Mesothelial cell of epicardium (in vitro differentiated cells): Measurements from ENCODE around the gene PBX4. TPM values are rescaled to one million over a fixed set of nuclear protein-coding genes. Genes with fewer than 3 reads are reported as not detected.

Experiments used
- DNase-seq, 2 experiments: peaks; one replicate each; pipeline ENCODE4 v3.0.0; 2021; ENCODE audit warnings: low spot score in 2 of 2; ENCODE audit not compliant: unreplicated experiment in 2 of 2
- H3K27ac Mint-ChIP-seq: 2 replicates; pipeline ENCODE4 v1.8.0; 2021; ENCODE audit warnings: mixed read lengths
- H3K27me3 Mint-ChIP-seq: 2 replicates; pipeline ENCODE4 v1.8.0; 2021; ENCODE audit warnings: low read depth, mixed read lengths
- H3K36me3 Mint-ChIP-seq: 2 replicates; pipeline ENCODE4 v1.8.0; 2021; ENCODE audit warnings: mixed read lengths
- H3K4me1 Mint-ChIP-seq: 2 replicates; pipeline ENCODE4 v1.8.0; 2021; ENCODE audit warnings: mixed read lengths
- H3K4me3 Mint-ChIP-seq: 2 replicates; pipeline ENCODE4 v1.8.0; 2021; ENCODE audit warnings: mild to moderate bottlenecking, moderate library complexity, mixed read lengths
- H3K9me3 Mint-ChIP-seq: 2 replicates; pipeline ENCODE4 v1.8.0; 2021; ENCODE audit warnings: mixed read lengths
- CTCF ChIP-seq: fragments of 200-600 bp; sonication (generic); IDR thresholded peaks from one replicate; pipeline ENCODE4 v1.5.0; 2021; ENCODE audit warnings: antibody characterized with exemption; ENCODE audit not compliant: unreplicated experiment
- total RNA-seq: library from RNA; stranded (reverse); gene quantifications from 3 replicates; pipeline ENCODE4 v1.2.1, GENCODE V29; 2021

The PBX4 gene
- total RNA-seq, 1 donor from 2014 or later, result 12.8 TPM

- no peak overlapping the region for H3K27ac Mint-ChIP-seq
- no peak overlapping the region for H3K4me3 Mint-ChIP-seq
- no peaks in the 10 kb centered on the region for H3K9me3 Mint-ChIP-seq
- H3K4me1 Mint-ChIP-seq, result peaks cover 2% of the 10 kb centered on the region
- H3K36me3 Mint-ChIP-seq, result peaks cover 26% of the 10 kb centered on the region
- no peak for DNase-seq
- no peaks in the 10 kb centered on the region for H3K27me3 Mint-ChIP-seq
- TF ChIP-seq CTCF, result no peak
Observed at GRCh38 chr19:19632661-19633060, 14.2 kb upstream of the PBX4 start.

DNA sequence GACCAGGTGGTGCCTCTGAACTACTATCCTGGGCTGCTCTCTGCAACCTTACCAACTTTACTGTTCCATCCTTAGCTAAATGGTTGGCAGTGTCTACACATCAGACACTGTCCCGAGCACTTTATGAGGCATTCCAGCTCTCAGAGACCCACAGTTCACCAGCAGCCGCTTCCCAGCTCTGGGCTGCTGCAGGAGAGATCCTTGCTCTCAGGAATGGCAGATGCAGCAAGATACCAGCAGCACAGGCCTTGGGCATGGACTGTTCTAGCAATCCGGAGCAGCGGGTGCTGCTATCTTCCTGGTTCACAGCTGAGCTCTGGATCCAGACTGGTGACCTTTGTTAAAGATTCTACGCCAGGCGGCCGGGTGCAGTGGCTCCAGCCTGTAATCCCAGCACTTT is 12.9 kb upstream of the PBX4 start:
- Mint-ChIP-seq H3K36me3 (peaks cover 27% of the 10 kb centered on the region), H3K4me1 (peaks cover 14% of the 10 kb centered on the region), H3K27me3 (no peaks in the 10 kb centered on the region), H3K27ac (peak overlapping the region; percentile 53), H3K9me3 (no peaks in the 10 kb centered on the region), H3K4me3 (no peak overlapping the region)
- TF ChIP-seq CTCF, result no peak
- no peak for DNase-seq

- Mint-ChIP-seq H3K27me3 (no peaks in the 10 kb centered on the region), H3K27ac (no peak overlapping the region), H3K36me3 (peaks cover 26% of the 10 kb centered on the region), H3K4me3 (no peak overlapping the region), H3K9me3 (no peaks in the 10 kb centered on the region), H3K4me1 (peaks cover 19% of the 10 kb centered on the region)
- no peak for TF ChIP-seq CTCF
- no peak for DNase-seq
Observed at GRCh38 chr19:19630426-19630825, 11.9 kb upstream of the PBX4 start.

- Mint-ChIP-seq H3K36me3 (peaks cover 26% of the 10 kb centered on the region), H3K4me1 (peaks cover 19% of the 10 kb centered on the region), H3K4me3 (peak overlapping the region; percentile 8), H3K27ac (no peak overlapping the region), H3K27me3 (no peaks in the 10 kb centered on the region), H3K9me3 (no peaks in the 10 kb centered on the region)
- no peak for TF ChIP-seq CTCF
- no peak for DNase-seq
Observed at GRCh38 chr19:19630062-19630414, 11.6 kb upstream of the PBX4 start.

- peak in 1 of 2 experiments; percentile 62 for DNase-seq
- H3K36me3 Mint-ChIP-seq, result peaks cover 24% of the 10 kb centered on the region
- H3K9me3 Mint-ChIP-seq, result no peaks in the 10 kb centered on the region
- no peak for TF ChIP-seq CTCF
- no peaks in the 10 kb centered on the region for H3K27me3 Mint-ChIP-seq
- H3K4me3 Mint-ChIP-seq, result peak overlapping the region; percentile 77
- peak overlapping the region; percentile 83 for H3K27ac Mint-ChIP-seq
- peaks cover 19% of the 10 kb centered on the region for H3K4me1 Mint-ChIP-seq
Observed at GRCh38 chr19:19628501-19629134, 10.1 kb upstream of the PBX4 start.
